Esophagus muscularis mucosa (tissue), 4 donors: Measurements from ENCODE around the gene SCFD2. TPM values are rescaled to one million over a fixed set of nuclear protein-coding genes. Genes with fewer than 3 reads are reported as not detected.

Experiments
- DNase-seq: peaks from one replicate; pipeline ENCODE4 v3.0.0-alpha.2; 2017; ENCODE audit errors: extremely low spot score
- H3K27ac ChIP-seq, 4 donors: fragments of 200-600 bp; sonication (generic); replicated peaks in 1 of 4; 1 replicate in 3 of 4; 2 replicates in 1 of 4; pipeline ENCODE4 v1.5.1; 2016 to 2019; ENCODE audit warnings: mild to moderate bottlenecking in 1 of 4
- H3K27me3 ChIP-seq, 4 donors: fragments of 200-600 bp; sonication (generic); one replicate each; pipeline versions ENCODE4 v1.5.1 to v1.6.0; 2016 to 2019
- H3K36me3 ChIP-seq, 4 donors: fragments of 200-600 bp; sonication (generic); one replicate each; pipeline ENCODE4 v1.5.1; 2016 to 2019
- H3K4me1 ChIP-seq, 4 donors: fragments of 200-600 bp; sonication (generic); one replicate each; pipeline ENCODE4 v1.5.1; 2016 to 2019
- H3K4me3 ChIP-seq, 4 donors: fragments of 200-600 bp; sonication (generic); 1 replicate in 2 of 4; 2 replicates in 2 of 4; pipeline ENCODE4 v1.5.1; 2016 to 2019; ENCODE audit warnings: mild to moderate bottlenecking in 4 of 4, moderate library complexity in 1 of 4
- H3K9me3 ChIP-seq, 4 donors: fragments of 200-600 bp; sonication (generic); 1 replicate in 3 of 4; 2 replicates in 1 of 4; pipeline ENCODE4 v1.5.1; 2016 to 2019
- EP300 ChIP-seq: sonication (generic); formaldehyde crosslinking; IDR thresholded peaks from one replicate; pipeline ENCODE4 v1.6.1; 2017; ENCODE audit warnings: antibody characterized with exemption
- POLR2A ChIP-seq: fragments of 450-650 bp; IDR thresholded peaks from one replicate; pipeline ENCODE4 v1.6.1; 2017; ENCODE audit warnings: antibody characterized with exemption, moderate library complexity, mild to moderate bottlenecking, low read depth
- POLR2AphosphoS5 ChIP-seq, 2 donors: sonication (generic); formaldehyde crosslinking; IDR thresholded peaks; one replicate each; pipeline ENCODE4 v1.6.1; 2017; ENCODE audit warnings: antibody characterized with exemption in 2 of 2
- WGBS: methylation state at CpG from one replicate; pipeline ENCODE4 v1.1.5; 2018; 5-methylcytosine and 5-hydroxymethylcytosine counted together
- intact Hi-C: fragments of 100-400 bp; cut with DNase I; formaldehyde crosslinking; loops from one replicate; pipeline ENCODE4 v1.15.1; 2023
- total RNA-seq, 4 donors: library from RNA; depleted of rRNA; stranded (reverse); fragments of >200 nt; gene quantifications; one replicate each; pipeline versions ENCODE4 v1.1.0 to v1.2.1, GENCODE V29; 2016
- TF ChIP-seq, protein P1 (sequence below), 3 experiments: fragments of 200-600 bp in 2 of 3; fragments of 450-650 bp in 1 of 3; sonication (generic) in 2 of 3; IDR thresholded peaks; one replicate each; pipeline ENCODE4 v1.5.1; 2017 to 2019; ENCODE audit warnings: antibody characterized with exemption in 3 of 3, mild to moderate bottlenecking in 2 of 3, moderate library complexity in 1 of 3

The SCFD2 gene
- total RNA-seq, 4 donors from 2014 or later: 10.0 to 15.7 (median 12.7) TPM

DNA sequence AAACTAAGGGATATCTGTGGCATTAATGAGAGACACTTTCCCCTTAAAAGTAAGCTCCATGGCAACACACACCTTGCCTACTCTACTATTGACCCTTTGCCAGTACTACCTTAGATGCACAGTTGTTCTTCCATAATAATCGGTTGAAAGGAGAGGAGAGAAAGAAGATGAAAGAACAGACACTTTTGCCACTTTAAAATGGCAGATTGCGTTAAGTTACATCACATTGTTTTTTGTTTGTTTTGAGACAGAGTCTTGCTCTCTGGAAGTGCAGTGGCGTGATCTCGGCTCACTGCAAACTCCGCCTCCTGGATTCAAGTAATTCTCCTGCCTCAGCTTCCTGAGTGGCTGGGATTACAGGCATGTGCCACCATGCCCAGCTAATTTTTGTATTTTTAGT, 239.8 kb downstream of the SCFD2 start:
- no peaks in the 10 kb centered on the region for H3K36me3 ChIP-seq
- intact Hi-C loops: no loop called here
- H3K4me3 ChIP-seq: no peak overlapping the region
- no peak for DNase-seq
- TF ChIP-seq POLR2AphosphoS5 (IDR thresholded peaks at IDR 0.05) (no peak), POLR2A (no peak), EP300 (no peak)
- TF ChIP-seq, protein P1, sequence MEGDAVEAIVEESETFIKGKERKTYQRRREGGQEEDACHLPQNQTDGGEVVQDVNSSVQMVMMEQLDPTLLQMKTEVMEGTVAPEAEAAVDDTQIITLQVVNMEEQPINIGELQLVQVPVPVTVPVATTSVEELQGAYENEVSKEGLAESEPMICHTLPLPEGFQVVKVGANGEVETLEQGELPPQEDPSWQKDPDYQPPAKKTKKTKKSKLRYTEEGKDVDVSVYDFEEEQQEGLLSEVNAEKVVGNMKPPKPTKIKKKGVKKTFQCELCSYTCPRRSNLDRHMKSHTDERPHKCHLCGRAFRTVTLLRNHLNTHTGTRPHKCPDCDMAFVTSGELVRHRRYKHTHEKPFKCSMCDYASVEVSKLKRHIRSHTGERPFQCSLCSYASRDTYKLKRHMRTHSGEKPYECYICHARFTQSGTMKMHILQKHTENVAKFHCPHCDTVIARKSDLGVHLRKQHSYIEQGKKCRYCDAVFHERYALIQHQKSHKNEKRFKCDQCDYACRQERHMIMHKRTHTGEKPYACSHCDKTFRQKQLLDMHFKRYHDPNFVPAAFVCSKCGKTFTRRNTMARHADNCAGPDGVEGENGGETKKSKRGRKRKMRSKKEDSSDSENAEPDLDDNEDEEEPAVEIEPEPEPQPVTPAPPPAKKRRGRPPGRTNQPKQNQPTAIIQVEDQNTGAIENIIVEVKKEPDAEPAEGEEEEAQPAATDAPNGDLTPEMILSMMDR (IDR thresholded peaks at IDR 0.05): no peak
- H3K27ac ChIP-seq: no peak overlapping the region
- no peaks in the 10 kb centered on the region for H3K27me3 ChIP-seq
- 96% methylated on average over 5 of the region's 5 CpGs for WGBS
- peaks cover 0 to 17% (median 15%) of the 10 kb centered on the region in 4 donors for H3K4me1 ChIP-seq
- H3K9me3 ChIP-seq: no peaks in the 10 kb centered on the region

DNA sequence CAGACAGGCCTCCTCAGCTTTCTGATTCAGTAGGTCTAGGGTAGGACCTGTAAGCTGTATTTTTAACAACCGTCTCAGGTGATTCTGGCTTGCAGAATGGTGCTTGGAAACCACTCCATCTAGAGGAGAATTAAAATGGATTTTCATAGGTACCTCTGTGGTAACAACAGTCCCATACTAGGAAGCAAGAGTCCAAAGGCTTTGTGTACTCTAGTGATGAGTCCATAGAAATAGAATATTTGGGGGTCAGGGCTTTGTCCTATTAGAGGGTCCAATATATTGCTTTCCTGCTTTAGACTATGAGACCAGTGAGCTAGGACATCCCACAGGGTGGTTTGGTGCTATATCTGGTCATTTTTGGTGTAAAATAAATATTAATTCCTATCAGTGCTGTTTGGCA, 242.0 kb downstream of the SCFD2 start:
- Histone ChIP-seq H3K4me3 (no peak overlapping the region), H3K4me1 (peaks cover 8 to 14% (median 10%) of the 10 kb centered on the region in 4 donors), H3K27me3 (no peaks in the 10 kb centered on the region), H3K36me3 (no peaks in the 10 kb centered on the region), H3K27ac (no peak overlapping the region), H3K9me3 (no peaks in the 10 kb centered on the region)
- WGBS: 100% methylated on average over 1 of the region's 1 CpG
- intact Hi-C loops: no loop called here
- no peak for TF ChIP-seq POLR2A
- TF ChIP-seq, protein P1 (IDR thresholded peaks at IDR 0.05): no peak
- TF ChIP-seq EP300: no peak
- TF ChIP-seq POLR2AphosphoS5 (IDR thresholded peaks at IDR 0.05): no peak
- DNase-seq: no peak

DNA sequence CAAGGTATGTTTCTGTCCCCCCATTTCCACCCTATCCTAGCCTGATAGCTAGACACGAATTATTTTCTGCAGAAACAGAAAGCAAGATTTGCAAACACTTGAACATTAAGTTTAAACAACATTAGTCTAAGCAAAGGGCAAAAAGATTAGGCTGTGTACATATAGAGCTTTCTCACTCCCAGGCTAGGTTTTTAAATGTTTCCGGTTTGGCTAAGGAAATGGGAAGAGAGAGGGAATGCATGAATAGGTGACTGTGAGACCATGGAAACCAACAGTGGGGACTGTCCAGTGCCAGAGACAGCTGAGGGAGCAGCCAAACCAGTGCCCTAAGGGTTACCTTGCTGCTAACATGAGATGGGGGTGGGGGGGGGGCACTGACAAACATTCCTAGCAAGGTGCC, 242.7 kb downstream of the SCFD2 start:
- no peak for DNase-seq
- no peak overlapping the region for H3K4me3 ChIP-seq
- H3K9me3 ChIP-seq: no peaks in the 10 kb centered on the region
- intact Hi-C loops: no loop called here
- H3K4me1 ChIP-seq: peaks cover 1 to 11% (median 6%) of the 10 kb centered on the region in 4 donors
- H3K36me3 ChIP-seq: no peaks in the 10 kb centered on the region
- TF ChIP-seq EP300: no peak
- no peak for TF ChIP-seq POLR2A
- no peak for TF ChIP-seq POLR2AphosphoS5 (IDR thresholded peaks at IDR 0.05)
- TF ChIP-seq, protein P1 (IDR thresholded peaks at IDR 0.05): no peak
- 84% methylated on average over 2 of the region's 2 CpGs for WGBS
- H3K27ac ChIP-seq: no peak overlapping the region
- H3K27me3 ChIP-seq: no peaks in the 10 kb centered on the region

DNA sequence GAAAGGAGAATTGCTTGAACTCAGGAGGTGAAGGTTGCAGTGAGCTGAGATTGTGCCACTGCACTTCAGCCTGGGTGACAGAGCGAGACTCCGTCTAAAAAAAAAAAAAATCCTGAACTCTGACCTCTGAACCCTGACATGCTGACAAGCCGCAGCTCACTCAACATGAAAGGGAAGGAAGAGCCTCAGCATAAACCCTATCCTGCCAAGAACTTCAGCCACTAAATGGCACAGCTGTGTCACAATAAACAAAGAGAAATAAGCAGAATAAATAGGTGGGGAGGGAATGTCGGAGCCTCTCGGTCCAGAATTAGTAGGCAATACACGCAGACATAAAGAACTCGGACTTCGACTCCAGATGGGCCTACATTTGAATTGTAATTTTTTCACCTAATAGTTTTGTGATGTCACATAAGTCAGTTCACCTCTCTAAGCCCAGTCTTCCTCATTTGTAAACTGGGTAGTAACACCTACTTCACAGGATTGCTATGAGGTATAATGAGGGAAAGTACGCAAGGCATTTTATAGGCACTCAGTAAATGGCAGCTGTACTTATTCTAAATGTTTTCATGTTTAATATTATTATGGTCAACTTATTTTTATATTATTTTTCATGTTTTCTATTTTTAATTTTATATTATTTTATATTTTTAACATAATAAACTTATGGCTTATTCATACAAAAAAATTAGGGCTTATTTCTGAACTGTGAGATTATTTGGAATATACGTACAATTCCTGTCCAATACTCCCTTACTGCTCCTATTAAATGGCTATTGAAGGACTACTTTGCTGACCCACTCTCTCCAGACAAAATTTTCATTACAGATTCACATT, 243.4 kb downstream of the SCFD2 start:
- H3K9me3 ChIP-seq: no peaks in the 10 kb centered on the region
- H3K36me3 ChIP-seq: no peaks in the 10 kb centered on the region
- no peak for DNase-seq
- no peak overlapping the region for H3K27ac ChIP-seq
- peaks cover 0 to 11% (median 4%) of the 10 kb centered on the region in 4 donors for H3K4me1 ChIP-seq
- intact Hi-C loops: no loop called here
- TF ChIP-seq POLR2A (no peak), POLR2AphosphoS5 (IDR thresholded peaks at IDR 0.05) (no peak)
- 79% methylated on average over 10 of the region's 10 CpGs for WGBS
- no peaks in the 10 kb centered on the region for H3K27me3 ChIP-seq
- H3K4me3 ChIP-seq: no peak overlapping the region

DNA sequence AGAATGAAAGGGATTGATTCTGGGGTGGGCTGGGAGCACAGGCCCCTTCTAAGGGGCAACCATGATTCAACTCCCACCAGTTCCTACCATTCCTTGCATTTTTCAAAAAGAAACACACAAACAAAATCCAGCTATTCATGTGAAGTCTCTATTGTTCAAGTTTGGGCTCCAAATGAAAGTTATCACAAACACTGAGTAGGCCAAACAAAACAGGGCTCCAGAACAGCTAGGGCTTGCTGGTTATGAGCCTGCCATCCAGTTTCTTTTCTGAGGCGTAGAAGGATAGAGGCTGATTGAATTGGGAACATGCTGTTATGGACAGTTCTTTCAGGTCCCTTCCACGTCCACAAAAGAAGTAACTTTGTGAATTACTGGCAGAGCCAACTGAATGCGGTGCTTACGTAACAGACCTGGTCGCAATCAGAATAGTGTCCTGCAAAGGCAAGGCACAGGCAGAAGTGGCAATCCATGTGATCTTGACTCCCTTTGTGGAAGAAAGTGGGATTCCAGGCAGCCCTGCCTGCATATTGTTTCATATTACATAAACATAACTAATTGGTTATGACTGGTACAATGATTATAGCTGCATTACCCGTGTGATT, 244.5 kb downstream of the SCFD2 start:
- DNase-seq: no peak
- Histone ChIP-seq H3K36me3 (no peaks in the 10 kb centered on the region), H3K27me3 (no peaks in the 10 kb centered on the region), H3K4me3 (no peak overlapping the region), H3K27ac (peak overlapping the region in 1 of 4 donors; percentile 1), H3K4me1 (peaks cover 3 to 11% (median 7%) of the 10 kb centered on the region in 4 donors), H3K9me3 (no peaks in the 10 kb centered on the region)
- no peak for TF ChIP-seq EP300
- intact Hi-C loops: no loop called here
- 83% methylated on average over 6 of the region's 6 CpGs for WGBS
